NCI-H2081 treated with DMSO at 0.1 percent for 48 hours (cell line): ENCODE measurements around the gene GGT6.

Source experiments
- DNase-seq: peaks from one replicate; lab custom pipeline; 2025; lab: John Stamatoyannopoulos, UW

GGT6 gene

GRCh38 chr17:4576161-4576558 is 15.8 kb upstream of the GGT6 start:
- no peak for DNase-seq

GRCh38 chr17:4574448-4575045 is 14.2 kb upstream of the GGT6 start:
- DNase-seq = no peak

GRCh38 chr17:4573669-4574068 is 13.3 kb upstream of the GGT6 start:
- no peak for DNase-seq

DNA sequence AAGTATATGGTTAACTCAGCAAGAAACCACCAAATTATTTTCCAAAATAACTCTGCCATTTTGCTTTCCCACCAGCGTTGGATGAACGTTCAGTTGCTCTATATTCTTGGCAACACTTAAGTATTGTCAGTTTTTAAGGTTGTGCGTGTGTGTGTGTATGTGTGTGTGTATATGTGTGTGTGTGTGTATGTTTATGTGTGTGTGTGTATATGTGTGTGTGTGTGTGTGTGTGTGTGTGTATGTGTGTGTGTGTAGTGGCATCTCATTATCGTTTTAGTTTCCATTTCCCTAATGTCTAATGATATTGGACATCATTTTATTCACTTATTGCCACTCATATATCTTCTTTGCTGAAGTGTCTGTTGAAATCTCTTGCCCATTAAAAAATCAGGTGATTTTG is 12.7 kb upstream of the GGT6 start:
- DNase-seq = no peak

GRCh38 chr17:4572131-4572530 is 11.8 kb upstream of the GGT6 start:
- no peak for DNase-seq

DNA sequence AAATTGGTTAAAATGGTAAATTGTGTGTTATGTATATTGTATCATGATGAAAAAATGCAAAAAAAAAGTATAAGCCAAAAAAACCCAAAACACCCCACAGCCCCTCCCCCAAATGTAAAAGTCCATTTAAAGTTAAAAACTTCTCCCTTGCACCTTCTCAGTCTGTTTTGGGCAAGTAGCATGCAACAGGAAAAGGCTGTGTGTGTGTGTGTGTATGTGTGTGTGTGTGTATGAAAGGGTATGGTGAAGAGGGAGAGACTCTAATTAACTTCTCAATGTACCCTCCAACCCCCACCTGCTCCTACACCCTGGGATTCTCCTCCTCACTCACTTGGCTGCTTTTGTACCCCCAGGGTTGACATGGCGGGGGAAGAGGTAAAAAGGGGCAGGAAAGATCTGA is 9.2 kb upstream of the GGT6 start:
- DNase-seq = no peak

DNA sequence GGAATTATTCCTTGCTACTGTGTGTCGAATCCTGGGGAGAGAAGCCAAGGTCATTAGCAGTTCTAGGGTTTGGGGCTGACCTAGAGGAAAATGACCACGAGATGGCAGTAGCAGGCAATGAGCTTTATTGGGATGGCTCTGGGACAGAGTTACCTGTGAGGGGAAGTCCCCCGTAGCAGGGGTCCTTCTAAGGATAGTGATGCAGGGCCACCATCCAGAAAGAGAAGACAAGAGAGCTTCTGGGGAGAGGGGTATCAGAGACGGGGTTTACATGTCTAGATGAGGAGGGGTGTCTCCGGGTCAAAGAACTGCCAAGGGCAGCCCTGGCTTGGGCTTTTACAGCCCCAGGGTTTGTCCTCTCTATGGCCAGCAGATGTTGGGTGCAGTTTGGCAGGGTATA is 6.4 kb upstream of the GGT6 start:
- peak; percentile 4 for DNase-seq

GRCh38 chr17:4565209-4566141 is 5.1 kb upstream of the GGT6 start:
- peak; percentile 30 for DNase-seq

GRCh38 chr17:4562015-4562969 is 1.9 kb upstream of the GGT6 start:
- no peak for DNase-seq

DNA sequence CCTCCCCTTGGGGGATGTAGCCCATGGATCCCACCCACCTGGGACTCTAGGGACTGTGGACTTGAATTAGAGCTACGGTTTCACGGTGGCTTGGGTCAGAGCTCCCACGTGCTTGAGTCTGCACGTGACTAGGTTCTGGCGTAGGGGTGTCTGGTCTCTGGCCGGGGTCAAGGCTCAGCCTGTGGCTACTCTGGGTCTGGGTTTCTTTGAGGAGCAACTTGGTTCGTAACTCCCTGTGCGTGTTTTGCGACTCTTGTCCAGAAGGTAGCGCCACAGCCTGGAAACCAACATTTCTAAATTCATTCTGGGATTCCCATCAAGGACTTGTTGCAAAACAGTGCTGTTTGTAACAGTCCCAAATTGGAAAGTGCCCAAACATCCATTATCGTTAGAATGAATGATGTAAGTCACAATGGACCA is 470 bp upstream of the GGT6 start:
- no peak for DNase-seq

- no peak for DNase-seq
Observed at GRCh38 chr17:4559966-4560365, 411 bp downstream of the GGT6 start.

GRCh38 chr17:4559139-4559791 is 1.1 kb downstream of the GGT6 start:
- no peak for DNase-seq

DNA sequence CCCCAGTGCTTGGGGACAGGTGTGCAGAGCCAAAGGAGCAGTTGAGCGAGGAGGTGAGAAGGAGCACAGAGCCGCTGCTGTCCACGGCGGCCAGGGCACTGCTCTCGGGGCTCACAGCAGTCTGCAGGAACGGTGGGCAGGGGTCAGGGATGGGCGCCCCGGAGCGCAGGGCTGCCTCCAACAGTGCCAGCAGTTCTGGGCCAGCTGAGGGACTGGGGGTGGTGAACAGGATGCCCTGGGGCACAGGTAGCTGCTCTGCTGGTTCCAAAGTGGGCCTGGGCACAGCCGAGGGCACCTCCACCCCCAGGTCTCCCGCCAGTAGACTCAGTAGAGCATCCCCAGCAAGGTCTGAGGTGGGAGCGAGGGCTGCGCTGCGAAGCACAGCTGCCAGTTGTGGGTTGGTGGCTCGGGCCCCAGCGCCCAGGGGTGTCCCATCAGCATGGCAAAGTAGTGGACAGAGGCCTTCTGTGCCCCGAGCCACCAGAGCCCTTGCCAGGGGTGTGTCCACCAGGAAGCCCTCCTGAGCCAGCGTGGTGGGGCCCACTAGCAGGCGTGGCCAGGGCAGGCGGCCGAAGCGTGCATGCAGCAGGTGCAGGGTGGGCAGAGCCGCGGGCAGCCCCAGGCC is 1.9 kb downstream of the GGT6 start:
- no peak for DNase-seq

DNA sequence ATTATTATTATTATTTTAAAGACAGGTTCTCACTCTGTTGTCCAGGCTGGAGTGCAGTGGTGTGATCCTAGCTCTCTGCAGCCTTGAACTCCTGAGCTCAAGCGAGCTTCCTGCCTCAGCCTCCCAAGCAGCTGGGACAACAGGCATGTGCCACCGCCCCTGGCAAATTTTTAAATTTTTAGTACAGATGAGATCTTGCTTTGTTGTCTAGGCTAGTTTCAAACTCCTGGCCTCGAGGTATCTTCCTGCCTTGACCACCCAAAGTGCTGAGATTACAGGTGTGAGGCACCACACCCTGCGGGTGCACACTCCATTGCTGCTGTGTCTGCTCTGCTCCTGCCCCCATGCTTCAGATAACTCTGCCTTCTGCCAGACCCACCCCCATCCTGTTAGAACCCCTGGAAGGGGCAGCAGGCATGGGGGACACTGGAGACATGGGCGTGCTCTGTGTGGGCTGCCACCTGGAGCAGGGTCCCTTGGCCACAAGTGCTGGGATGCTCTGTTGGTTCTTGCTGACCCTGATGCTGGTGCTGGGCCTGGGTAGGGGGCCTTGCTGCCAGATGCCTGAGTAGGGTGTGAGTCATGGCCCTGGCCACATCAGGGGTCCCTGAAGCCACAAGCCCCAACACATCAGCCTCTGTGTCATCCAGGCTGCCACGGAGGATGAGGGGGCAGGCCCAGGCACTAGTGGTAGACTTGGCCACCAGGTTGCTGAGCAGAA is 2.6 kb downstream of the GGT6 start:
- no peak for DNase-seq

DNA sequence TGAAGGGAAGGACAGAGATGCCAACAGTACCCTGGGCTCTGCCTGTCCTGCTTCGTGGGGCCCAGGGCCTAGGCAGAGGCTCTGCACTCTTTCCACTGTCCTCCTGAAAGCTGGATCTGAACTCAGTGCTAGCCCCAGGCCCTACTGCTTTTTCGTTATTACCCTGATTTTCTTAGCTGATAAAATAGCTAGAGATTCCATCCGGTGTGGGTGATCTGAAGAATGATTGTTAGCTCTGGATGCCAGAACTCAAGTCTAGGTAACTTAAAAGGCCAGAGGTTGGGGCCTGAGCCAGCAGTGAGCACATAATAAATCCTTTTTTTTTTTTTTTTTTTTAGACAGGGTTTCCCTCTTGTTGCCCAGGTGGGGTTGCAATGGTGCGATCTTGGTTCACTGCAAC is 3.4 kb downstream of the GGT6 start:
- DNase-seq = no peak

DNA sequence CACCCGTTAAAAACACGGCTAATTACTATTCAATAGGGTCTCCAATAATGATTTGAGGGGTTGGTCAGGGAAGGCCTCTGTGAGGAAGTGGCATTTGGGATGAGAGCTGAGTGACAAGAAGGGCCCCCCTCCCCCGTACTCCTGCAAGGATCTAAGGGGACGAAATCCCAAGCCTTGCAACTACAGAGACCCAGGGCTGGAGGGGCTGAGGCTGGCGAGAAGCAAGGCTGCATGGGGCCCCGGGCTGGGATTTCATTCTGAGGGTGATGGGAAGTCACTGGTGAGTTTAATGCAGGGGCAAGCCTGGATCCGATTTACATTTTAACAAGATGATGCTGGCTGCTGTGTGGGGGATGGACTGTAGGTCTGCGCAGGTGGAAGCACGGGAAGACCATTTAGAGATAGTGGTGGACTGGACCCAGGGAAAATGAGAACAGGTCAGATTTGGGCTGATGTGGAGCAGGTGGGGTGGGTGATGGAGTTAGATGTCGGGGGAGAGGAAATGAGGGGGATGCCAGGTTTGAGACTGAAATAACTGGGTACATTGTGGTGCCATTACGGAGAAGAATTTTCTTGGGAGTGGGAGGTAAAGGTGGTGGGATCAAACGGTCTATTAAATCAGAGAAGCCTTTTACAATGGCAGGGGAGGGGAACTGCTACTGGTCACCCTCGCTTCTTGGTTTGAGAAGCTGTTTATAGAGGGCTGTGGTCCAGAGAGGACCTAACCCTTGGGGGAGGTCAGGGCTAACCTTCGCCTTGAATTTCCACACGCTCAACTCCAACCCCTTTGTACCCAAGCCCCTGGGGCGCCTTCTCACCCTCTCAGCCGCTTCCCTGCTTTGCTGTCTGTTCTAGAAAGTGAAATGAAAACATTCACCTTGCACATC is 4.3 kb downstream of the GGT6 start:
- no peak for DNase-seq

- DNase-seq = peak; percentile 83
Observed at GRCh38 chr17:4554997-4555799, 5.2 kb downstream of the GGT6 start, which contains the start of gene MYBBP1A. Gene MYBBP1A, minus strand, starts transcription at chr17:4555384. Its CDS starts 60 bp downstream, at chr17:4555324.

- DNase-seq = no peak
Observed at GRCh38 chr17:4554441-4554996, 5.9 kb downstream of the GGT6 start.
